ENCODE results near the gene EMILIN1.

The EMILIN1 gene

DNA sequence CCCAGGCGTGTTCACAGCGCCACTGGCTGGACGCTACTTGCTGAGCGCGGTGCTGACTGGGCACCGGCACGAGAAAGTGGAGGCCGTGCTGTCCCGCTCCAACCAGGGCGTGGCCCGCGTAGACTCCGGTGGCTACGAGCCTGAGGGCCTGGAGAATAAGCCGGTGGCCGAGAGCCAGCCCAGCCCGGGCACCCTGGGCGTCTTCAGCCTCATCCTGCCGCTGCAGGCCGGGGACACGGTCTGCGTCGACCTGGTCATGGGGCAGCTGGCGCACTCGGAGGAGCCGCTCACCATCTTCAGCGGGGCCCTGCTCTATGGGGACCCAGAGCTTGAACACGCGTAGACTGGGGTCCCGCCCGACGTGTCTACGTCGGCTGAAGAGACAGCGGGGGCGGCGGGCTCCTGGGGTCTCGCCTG is 7.3 kb downstream of the EMILIN1 start:
- TF ChIP-seq, protein P1, sequence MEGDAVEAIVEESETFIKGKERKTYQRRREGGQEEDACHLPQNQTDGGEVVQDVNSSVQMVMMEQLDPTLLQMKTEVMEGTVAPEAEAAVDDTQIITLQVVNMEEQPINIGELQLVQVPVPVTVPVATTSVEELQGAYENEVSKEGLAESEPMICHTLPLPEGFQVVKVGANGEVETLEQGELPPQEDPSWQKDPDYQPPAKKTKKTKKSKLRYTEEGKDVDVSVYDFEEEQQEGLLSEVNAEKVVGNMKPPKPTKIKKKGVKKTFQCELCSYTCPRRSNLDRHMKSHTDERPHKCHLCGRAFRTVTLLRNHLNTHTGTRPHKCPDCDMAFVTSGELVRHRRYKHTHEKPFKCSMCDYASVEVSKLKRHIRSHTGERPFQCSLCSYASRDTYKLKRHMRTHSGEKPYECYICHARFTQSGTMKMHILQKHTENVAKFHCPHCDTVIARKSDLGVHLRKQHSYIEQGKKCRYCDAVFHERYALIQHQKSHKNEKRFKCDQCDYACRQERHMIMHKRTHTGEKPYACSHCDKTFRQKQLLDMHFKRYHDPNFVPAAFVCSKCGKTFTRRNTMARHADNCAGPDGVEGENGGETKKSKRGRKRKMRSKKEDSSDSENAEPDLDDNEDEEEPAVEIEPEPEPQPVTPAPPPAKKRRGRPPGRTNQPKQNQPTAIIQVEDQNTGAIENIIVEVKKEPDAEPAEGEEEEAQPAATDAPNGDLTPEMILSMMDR (IDR thresholded peaks at IDR 0.05; ENCODE audit: insufficient read depth, low read depth, low read length, missing control alignments): no peak
- peak overlapping the region; percentile 57 for H3K4me3 ChIP-seq (ENCODE audit: low read length)
- peak; percentile 55 for DNase-seq (ENCODE audit: low read depth)

DNA sequence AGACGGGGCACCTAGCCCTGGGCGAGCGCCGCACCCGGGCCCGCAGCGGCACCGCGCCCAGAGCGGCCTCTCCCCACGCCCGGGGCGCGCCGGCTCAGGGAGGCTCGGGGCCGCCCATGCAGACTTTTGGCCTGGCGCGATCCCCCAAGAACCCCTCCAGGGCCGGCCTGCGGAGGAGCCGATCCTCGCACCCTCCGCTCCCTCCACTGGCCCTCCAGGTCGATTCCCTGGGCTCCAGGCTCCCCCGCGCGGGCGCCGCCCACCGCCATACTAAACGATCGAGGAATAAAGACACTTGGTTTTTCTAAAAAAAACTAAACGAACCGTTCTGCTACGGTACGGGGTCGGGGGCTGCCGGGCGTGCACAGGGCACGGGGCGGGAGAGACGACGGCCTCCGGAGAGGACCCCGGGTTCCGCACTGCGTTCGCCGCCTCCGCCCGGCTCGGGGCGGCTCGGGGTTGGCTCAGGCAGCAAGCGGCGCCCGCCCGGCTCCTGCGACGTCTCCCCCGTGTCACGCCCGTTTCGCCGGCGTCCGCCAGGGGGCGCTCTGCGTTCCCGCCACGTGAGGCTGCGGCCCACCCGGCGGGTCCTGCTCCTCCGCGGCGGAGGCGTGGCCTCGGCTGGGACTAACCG is 7.8 kb downstream of the EMILIN1 start:
- peak overlapping the region; percentile 57 for H3K4me3 ChIP-seq (ENCODE audit: low read length)
- TF ChIP-seq, protein P1 (IDR thresholded peaks at IDR 0.05; ENCODE audit: insufficient read depth, low read depth, low read length, missing control alignments): peak; percentile 49
- DNase-seq (ENCODE audit: low read depth): peak; percentile 93

DNA sequence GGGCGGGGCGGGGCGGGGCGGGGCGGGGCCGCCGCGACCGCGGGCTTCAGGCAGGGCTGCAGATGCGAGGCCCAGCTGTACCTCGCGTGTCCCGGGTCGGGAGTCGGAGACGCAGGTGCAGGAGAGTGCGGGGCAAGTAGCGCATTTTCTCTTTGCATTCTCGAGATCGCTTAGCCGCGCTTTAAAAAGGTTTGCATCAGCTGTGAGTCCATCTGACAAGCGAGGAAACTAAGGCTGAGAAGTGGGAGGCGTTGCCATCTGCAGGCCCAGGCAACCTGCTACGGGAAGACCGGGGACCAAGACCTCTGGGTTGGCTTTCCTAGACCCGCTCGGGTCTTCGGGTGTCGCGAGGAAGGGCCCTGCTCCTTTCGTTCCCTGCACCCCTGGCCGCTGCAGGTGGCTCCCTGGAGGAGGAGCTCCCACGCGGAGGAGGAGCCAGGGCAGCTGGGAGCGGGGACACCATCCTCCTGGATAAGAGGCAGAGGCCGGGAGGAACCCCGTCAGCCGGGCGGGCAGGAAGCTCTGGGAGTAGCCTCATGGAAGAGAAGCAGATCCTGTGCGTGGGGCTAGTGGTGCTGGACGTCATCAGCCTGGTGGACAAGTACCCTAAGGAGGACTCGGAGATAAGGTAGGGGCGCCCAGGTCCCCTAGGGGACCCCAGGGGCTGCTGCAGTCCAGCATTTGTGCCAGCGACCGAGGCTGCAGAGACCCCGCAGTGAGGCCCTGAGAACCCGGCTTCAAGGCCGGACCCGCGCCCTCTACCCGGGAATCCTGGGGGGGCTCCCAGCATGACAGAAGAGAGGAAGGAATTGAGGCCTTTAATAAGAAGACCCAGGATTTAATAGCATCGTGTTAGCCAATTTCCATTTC is 8.5 kb downstream of the EMILIN1 start, which contains the start of gene KHK:
Gene KHK, plus strand, starts transcription at position 49 of the 870 bp plus-strand sequence. Its CDS starts 488 bp downstream, at position 537.
- H3K4me3 ChIP-seq (ENCODE audit: low read length): peak within 1 kb of the TSS; percentile 60
- DNase-seq (ENCODE audit: low read depth): peak; percentile 39
- TF ChIP-seq, protein P1 (IDR thresholded peaks at IDR 0.05; ENCODE audit: insufficient read depth, low read depth, low read length, missing control alignments): no peak

DNA sequence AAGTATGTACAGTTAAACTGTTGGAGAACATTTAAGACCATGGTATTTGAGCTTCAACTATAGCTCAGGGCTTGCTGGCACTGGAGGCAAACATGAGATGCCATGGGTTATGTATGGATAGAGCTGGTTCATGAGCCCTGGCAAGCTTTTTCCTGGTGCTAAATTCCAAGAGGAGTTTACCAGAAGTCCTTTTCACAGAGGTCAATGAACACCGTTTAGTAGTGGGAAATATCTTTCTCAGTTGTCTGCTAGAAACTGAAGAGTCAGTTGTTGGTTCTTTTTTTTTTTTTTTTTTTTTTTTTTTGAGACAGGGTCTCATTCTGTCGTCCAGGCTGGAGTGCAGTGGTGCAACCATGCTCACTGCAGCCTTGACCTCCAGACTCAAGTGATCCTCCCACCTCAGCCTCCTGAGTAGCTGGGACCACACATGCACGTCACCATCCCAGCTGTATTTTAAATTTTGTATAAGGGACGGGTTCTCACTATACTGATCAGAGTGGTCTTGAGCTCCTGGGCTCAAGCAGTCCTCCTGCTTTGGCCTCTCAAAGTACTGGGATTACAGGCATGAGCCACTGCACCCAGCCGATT is 9.5 kb downstream of the EMILIN1 start:
- TF ChIP-seq, protein P1 (IDR thresholded peaks at IDR 0.05; ENCODE audit: insufficient read depth, low read depth, low read length, missing control alignments): no peak
- no peak overlapping the region for H3K4me3 ChIP-seq (ENCODE audit: low read length)
- no peak for DNase-seq (ENCODE audit: low read depth)

DNA sequence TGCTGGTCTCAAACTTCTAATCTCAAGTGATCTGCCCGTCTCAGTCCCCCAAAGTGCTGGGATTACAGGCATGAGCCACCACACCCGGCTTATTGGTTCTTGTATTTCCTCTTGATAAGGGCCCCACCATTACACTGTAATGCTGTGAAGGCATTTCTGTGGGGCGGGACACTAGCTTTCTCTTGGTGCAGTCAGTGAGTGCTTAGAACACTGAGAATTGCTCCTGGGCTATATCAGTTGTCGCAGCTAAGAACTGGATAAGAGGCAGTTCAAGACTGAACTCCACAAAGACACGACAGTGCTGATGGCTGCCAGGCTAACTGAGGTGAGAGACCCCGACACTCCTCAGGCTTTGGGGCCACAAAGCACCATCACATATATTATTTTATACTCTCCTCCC is 10.2 kb downstream of the EMILIN1 start:
- TF ChIP-seq, protein P1 (IDR thresholded peaks at IDR 0.05; ENCODE audit: insufficient read depth, low read depth, low read length, missing control alignments): no peak
- DNase-seq (ENCODE audit: low read depth): no peak
- H3K4me3 ChIP-seq (ENCODE audit: low read length): no peak overlapping the region

DNA sequence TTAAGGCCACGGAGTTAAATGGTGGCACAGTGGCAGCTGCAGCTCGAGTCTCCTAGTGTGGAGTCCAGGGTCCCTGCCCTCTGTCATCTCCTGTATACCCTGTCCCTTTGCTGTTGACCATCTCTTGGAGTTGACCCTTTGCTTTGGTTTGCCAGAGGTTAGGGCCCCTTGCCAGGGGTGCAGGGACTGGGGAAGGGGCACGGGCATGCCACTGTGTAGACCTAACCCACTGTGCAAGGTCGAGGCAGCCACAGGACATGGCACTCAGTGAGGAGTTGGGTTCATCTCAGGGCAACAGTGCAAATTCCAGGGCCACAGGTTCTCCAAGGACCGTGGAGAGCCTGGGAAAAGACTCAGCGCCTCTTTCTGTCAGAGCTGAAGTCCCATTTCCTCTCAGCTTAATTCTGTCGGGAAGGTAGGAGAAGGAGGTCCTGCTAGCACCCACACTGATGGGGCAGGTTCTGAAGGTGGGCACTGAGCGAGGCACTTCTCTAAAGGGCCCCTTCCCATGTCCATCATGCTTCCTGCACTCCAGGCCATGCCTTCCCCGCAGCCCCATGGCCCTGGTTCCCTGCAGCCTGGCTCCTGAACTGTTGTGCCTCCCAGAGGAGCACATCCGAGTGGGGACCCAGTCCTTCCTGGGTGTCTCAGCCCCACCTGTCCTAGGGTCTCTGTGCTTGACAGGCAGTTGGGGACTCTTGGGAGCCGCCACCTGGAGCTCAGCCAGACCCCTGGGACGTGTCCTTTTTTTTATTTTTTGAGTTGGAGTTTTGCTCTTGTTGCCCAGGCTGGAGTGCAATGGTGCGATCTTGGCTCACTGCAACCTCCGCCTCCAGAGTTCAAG is 10.9 kb downstream of the EMILIN1 start:
- TF ChIP-seq, protein P1 (IDR thresholded peaks at IDR 0.05; ENCODE audit: insufficient read depth, low read depth, low read length, missing control alignments): no peak
- DNase-seq (ENCODE audit: low read depth): no peak
- H3K4me3 ChIP-seq (ENCODE audit: low read length): no peak overlapping the region
